Posterior cingulate gyrus (tissue), 11 donors: ENCODE data around the gene QSOX2.

Experiments used
- DNase-seq, 10 donors: peaks; one replicate each; pipeline versions ENCODE4 v3.0.0 to v3.0.0-alpha.2; 2020 to 2021; ENCODE audit warnings: mixed read lengths in 3 of 10
- intact Hi-C: fragments of 100-400 bp; cut with DNase I; formaldehyde crosslinking; loops from one replicate; pipeline ENCODE4 v1.15.1; 2023

QSOX2 gene

DNA sequence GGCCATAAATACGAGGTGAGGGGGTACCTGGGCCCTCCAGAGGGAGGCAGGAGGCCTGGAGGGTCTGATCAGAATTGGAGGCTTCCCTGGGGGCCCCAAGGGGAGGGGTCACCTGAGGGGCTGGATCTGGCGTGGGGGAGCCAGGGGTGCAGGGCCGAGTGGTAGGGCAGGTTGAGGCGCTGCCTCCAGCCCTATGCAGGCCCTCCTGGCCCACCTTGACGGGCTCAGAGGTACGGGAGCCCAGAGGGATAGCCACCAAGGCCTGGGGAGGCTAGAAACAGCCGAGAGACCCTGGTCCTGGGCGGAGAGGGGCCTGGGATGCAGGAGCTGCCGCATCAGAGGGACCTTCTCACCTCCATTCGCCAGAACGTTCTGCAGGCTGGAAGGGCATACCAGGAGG, 65.0 kb downstream of the QSOX2 start:
- no peak for DNase-seq
- intact Hi-C loops = no loop called here

DNA sequence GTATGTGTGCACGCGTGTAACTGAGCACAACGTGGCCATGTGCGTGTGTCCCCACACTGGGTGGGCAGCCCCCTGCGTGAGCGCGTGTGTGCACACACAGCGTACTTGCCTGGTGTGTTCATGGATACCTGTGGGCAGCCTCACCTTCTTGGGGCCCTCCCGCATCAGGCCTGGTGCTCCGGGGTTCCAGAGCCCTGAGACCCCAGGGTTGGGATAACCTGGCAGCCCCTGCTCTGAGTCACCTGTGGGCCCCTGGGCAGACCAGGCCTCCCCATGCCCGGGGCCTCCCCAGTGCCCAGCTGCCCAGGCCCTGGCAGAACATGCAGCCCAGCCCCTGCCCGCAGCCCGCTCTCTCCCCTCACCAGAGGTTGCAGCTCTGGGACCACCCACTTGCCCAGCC, 65.9 kb downstream of the QSOX2 start:
- intact Hi-C loops = no loop called here
- no peak for DNase-seq

DNA sequence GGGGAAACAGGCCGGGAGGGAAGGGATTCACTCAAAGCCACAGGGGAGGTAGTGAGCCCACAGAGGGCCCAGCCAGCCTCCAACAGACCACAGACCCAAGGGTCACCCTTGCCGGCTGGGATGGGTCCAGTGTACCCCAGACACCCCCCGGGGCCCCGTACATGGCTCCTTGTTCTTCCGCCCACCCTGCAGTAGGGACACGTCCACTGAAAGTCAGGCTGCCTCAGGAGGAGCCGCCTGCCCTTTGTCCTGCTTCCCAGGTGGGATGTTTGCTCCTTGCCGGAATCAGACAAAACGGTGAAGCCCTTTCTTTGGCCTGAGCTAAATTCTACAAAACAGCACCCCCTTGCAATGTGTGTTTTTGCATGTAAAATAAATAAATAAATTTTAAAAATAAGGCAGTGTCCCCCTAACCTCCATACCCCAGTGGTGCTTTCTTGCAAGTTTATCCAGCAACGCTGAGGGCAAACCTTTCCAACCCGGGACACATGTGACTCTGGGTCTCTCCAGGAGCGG, 66.5 kb downstream of the QSOX2 start:
- intact Hi-C loops = no loop called here
- no peak for DNase-seq

DNA sequence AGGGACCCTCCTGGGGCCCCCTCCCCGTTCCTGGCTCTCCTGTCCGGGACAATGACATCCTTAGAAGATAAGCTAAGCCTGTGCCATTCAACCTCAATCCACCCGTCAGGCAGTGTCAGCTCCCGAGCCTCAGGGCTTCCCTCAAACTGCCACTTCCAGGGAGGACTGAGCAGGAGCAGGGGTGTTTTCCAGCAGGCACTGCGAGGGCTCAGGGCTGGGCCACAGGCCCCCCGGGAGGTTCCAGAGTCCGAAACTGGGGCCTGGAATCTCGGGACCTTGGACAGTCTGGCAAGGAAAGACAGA, 66.9 kb downstream of the QSOX2 start:
- no peak for DNase-seq
- intact Hi-C loops = no loop called here

DNA sequence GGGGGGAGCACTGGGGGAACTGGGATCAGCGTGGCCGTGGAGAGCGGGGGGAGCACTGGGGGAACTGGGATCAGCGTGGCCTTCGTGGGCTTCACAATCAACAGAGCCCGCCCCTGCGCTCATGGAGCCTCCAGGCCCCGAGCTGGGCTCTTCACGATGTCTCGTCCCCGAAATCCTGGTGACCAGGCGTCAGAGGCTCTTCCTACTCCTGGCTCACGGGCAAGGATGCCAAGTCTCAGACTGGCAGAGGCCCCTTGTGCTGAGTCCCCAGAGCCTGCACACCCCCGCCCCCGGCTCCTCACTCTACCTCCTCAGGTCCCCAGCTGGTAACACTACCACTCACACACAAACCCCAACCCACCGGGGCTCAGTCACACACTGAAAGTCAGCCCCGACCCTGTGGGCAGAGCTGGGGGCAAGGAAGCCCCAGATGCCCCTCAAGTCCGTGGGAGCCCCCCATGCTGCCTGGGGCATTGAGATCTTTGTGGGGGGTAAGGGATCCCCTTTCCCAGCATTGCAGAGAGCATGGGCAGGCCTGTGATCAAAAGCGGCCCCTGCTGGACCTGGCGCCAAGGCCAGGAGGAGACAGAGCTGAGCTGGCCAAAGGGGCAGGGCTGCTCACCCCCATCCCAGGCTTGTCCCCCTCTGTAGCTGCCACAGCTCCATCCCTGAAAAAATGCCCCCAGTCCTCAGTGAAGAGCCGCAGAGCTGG, 67.4 kb downstream of the QSOX2 start:
- intact Hi-C loops = no loop called here
- peak in 1 of 10 donors; percentile 69 for DNase-seq

- peak in 1 of 10 donors; percentile 83 for DNase-seq
- intact Hi-C loops = no loop called here
These were observed 68.4 kb downstream of the QSOX2 start for GRCh38 chr9:136177224-136177623.

DNA sequence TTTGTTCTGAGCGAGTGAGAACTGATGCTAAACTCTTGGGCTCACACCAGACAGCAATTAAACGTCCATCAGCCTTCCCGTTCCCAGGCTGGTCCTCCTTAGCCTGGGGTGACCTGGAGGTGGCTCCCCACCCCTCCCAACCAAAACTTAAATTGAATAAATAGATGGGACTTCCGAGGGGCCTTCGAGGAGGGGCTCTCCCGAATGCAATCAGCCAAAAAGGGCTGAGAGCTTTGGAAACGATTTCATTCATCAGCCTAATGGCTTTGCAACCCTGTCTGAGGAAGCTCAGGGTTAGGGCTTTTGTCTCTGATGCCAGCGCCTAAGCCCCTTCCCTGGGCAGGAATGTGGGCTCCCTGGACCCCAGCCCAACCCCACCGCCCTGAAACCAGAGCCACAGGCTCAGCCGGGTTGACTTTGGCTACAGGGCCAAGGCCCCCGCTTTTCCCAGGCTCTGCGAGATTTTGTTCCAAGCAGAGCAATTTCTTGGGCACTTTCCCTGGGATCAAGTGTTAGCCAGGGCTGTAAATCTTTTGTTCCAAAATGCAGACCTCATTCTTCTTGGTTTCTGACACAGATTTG, 69.9 kb downstream of the QSOX2 start:
- DNase-seq = no peak
- intact Hi-C loops = no loop called here

- DNase-seq = no peak
- intact Hi-C loops = no loop called here
These were observed 70.6 kb downstream of the QSOX2 start for GRCh38 chr9:136174779-136175615.

- DNase-seq = peak in 1 of 10 donors; percentile 77
- intact Hi-C loops = no loop called here
These were observed 71.8 kb downstream of the QSOX2 start for GRCh38 chr9:136173648-136174290.

DNA sequence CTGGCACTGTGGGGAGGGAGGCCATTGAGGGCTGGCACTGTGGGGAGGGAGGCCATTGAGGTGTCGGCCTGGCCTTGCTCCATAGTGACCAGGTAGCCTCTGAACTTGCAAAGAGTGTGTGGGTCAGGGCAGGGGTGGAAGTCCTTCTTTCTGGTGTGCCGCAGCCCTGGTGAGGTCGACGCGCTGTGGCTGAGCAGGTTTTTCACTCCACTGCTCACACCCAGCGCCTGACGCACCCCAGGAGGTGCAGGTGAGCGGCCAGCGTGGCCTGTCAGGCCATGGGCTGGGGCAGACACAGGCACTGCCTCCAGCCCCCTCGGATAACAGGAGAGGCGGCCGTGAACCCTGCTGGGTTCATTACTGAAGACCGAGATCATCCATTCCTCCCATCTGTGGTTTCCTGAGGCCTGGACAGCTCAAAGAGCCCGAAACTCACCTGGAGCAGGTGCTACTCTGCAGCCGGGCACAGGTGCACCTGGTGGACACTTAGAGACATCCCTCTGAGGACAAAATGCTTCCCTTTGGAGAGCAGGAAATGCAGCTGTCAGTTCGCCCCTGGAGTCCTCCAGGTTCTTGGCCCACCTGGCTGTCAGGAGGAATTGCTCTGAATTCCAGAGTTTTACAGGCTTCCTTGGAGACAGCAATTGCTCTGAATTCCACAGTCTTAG, 73.1 kb downstream of the QSOX2 start:
- intact Hi-C loops = no loop called here

DNA sequence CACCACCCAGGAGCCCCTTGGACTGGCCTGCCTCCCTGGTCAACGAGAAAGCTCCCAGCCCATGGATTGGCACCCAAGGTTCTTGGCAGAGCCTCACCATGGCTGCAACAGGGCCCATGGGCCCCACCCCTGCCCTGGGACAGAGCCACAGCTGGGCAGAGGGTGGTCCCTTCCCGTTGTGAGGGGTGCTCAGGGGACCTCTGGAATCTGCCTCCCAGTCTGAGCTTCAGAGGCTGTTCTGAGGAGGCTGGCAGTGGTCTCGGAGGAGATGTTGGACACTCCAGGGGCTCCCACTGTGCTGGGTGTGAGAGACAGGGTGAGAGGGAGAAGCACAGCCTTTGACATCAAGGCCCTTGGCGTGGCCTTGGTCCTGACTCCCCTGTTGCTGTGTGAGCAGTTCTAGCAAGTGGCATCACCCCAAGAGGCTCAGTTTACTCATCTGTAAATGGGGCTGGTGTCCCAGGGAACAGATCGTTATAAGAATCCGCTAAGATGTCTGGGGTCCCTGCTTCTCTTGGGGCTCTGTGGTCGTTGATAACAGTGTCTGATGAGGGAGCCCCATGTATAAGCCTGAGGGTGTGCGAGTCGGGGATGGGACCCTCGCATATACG, 73.7 kb downstream of the QSOX2 start:
- intact Hi-C loops = no loop called here
- DNase-seq = peak in 1 of 10 donors; percentile 76

More for the DNA sequence above, 73.1 kb downstream of the QSOX2 start:
- peak in 1 of 10 donors; percentile 57 for DNase-seq

DNA sequence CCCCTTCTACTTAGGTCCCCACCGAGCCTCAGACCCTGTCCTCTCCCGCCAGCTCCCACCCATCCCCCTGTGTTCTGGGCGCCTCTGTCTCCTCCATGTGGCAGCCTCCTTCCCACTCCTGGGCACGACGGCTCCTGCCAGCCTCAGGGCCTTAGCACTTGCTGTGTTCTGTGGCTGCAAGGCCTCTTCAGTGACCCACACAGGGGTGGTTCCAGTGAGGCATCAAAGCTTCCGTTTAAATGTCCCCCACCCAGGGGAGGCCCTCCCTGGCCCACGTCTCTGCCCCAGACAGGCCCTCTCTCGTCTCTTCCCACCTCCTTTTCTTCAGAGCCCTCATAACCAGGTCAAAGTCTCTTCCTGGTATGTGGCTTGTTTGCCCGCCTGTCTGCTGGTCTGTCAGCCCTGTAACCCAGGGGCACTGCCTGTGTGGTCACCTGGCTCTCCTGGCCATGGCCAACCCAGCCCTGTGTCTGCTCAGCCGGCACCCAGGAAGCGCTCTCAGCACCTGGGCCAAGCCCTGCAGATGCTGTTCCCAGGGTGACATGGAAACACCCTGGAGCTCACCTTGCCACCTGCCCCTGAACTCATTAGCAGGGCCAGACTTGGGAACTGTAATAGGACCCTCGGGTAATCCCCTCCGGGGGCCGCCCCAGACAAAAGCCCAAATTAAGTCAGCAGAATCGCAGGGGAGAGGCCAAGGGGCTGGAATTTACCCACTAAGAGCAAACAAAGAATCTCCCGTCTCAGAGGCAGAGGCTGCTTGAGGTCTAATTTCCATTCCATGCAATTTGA, 74.4 kb downstream of the QSOX2 start:
- DNase-seq = peak in 1 of 10 donors; percentile 73
- intact Hi-C loops = no loop called here

DNA sequence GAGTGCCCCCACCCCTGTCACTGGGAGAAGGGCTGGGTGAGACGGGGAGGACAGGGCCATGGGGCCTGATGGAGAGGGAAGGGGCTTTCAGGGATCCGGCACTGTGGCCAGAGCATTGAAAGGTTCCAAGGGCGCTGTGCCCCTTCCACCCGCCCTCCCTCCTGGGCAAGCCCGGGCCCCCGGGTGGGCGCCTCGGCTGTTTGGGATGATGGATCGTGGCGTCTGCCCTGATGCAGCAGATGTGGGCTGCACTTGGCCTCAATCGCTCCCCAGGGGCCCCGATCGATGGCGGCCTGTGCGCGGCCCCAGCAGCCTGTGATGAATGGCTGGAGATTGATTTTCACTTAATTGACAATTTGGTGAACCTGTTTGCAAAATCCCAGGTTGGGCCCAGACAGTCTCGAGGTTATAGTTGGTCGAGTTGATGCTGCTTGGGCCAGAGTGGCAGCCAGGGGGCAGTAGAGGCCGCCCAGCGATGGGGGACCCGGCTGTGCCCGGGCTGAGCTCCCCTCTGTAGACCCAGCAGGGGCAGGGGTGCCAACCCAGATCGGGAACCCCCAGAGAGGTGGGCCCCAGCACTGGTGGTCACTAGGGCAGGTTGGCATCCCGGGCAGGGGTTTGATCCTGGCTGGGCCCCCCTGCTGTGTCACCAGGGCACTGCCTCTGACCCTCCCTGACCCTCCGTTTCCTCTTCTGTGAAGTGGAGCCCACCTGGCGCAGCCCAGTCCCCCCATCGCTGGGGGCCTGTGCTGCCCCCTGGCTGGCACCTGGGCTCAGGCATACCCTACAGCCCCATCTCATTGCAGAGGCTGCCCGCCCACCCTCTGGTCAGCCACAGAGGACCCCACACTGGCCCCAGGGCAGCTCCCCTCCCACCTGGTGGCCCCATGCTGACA, 75.4 kb downstream of the QSOX2 start:
- peak in 5 of 10 donors; percentile 22 to 87 (median 37) for DNase-seq
- intact Hi-C loops = loop anchor here (1.0 kb wide), 1 partner anchor 113 kb away; no protein-coding TSS in a partner anchor

DNA sequence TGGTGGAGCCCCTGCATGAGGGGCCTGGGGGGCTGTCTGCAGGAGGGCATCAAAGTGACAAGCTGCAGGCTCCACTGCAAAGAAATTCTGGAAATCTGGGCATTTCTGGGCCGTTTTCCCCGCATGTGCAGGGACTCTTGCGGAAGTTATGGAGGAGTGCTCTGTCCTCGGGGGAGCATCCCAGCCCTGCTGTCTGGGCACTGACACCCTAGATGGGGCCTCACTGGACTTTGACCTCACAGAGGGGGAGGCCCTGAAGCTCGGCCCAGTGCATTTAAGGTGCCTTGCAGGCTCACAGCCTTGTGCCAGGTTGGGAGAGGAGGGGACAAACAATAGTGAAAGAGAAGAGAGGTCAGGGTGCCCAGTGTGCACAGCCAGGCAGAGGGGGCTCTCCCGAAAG, 76.1 kb downstream of the QSOX2 start:
- DNase-seq = no peak
- intact Hi-C loops = no loop called here

DNA sequence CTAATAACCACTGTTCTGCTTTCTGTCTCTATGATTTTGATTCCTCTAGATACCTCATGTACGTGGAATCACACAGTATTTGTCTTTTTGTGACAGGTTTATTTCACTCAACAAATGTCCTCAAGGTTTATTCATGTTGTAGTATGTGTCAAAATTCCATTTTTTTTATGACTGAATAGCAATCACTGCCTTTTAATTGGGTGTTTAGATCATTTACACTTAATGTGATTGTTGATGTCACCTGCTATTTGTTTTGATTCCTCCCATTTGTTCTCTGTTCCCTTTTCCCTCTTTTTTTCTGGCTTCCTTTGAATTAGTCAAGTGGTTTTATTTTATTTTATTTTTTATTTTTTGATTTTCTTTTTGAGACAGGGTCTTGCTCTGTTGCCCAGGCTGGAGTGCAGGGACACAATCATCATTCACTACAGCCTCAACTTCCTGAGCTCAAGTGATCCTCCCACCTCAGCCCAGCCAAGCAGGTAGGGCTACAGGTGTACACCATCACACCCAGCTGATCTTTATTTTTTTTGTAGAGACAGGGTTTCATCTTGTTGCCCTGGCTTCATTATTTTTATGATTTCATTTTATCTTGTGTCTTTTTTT, 82.3 kb downstream of the QSOX2 start:
- intact Hi-C loops = no loop called here

GRCh38 chr9:136160995-136161610, 84.5 kb downstream of the QSOX2 start:
- intact Hi-C loops = no loop called here
- DNase-seq = peak in 2 of 10 donors; percentile 52 to 54

More for the DNA sequence above, 82.3 kb downstream of the QSOX2 start:
- no peak for DNase-seq

- intact Hi-C loops = no loop called here
- peak in 2 of 10 donors; percentile 50 to 77 for DNase-seq
These were observed 85.2 kb downstream of the QSOX2 start for GRCh38 chr9:136160381-136160841.
